ENCODE results near the gene CFAP45. TPM values are rescaled to one million over a fixed set of nuclear protein-coding genes. Genes with fewer than 3 reads are reported as not detected.
A peak's percentile ranks its signal among the peaks of the same experiment; 100 is the strongest.

The CFAP45 gene
- total and polyA plus RNA-seq, 9 of the 15 experiments (the other 6 are each of a cell fraction or from before 2014, with no cell fraction given): 0.65 to 2.4 (median 1.5) TPM

GRCh38 chr1:159867664-159868026, 32.3 kb downstream of the CFAP45 start:
- Histone ChIP-seq H3K36me3 (ENCODE audit: control insufficient read depth, insufficient read depth, low read length) (no peaks in the 10 kb centered on the region), H3K9me1 (ENCODE audit: control insufficient read depth, insufficient read depth, low read length) (no peaks in the 10 kb centered on the region), H3K9ac (ENCODE audit: insufficient read depth in 1 of 2, low read depth in 2 of 2, low read length in 2 of 2) (peak overlapping the region in 1 of 2 experiments; percentile 26; a peak in 2 of 4 replicates), H3K79me2 (ENCODE audit: control insufficient read depth, insufficient read depth, low read length) (no peaks in the 10 kb centered on the region), H3K9me3 (replicated peaks; ENCODE audit: control insufficient read depth, insufficient read depth, low read depth, low read length) (no peaks in the 10 kb centered on the region), H2AFZ (ENCODE audit: low read depth, low read length) (no peak overlapping the region), H3K27ac (ENCODE audit: extremely low read depth, low read depth, low read length) (no peak overlapping the region), H3K27me3 (ENCODE audit: control insufficient read depth in 2 of 2, insufficient read depth in 2 of 2, low read length in 2 of 2) (peaks cover 2 to 23% of the 10 kb centered on the region in 2 experiments; a peak in 2 of 5 replicates), H3K4me1 (replicated peaks in 1 of 2; ENCODE audit: control insufficient read depth in 2 of 2, insufficient read depth in 2 of 2, low read length in 2 of 2) (peaks cover 13 to 15% of the 10 kb centered on the region in 2 experiments), H3K4me3 (no peak overlapping the region), H4K20me1 (replicated peaks; ENCODE audit: control insufficient read depth, insufficient read depth, low read length) (no peaks in the 10 kb centered on the region), H3K4me2 (ENCODE audit: insufficient read depth, low read length) (no peak overlapping the region)
- 31% methylated on average over 9 of the region's 9 CpGs for WGBS (ENCODE audit: insufficient coverage, low coverage, missing lambda C conversion rate)
- BruUV-seq (replicated peaks): no TSS peak
- POLR2A ChIA-PET: interaction anchor here (0.6 to 2.8 kb wide), 3 partner anchors 10 to 244 kb away, joined by 3 to 21 read pairs (median 4); no protein-coding TSS in a partner anchor
- intact Hi-C loops (cut with micrococcal nuclease): no loop called here
- FAIRE-seq: no peak
- CTCF ChIA-PET (ENCODE audit: low intra/inter-chr PET ratio): no interaction called here
- ATAC-seq: no peak
- no peak for DNase-seq (ENCODE audit: extremely low read depth in 1 of 4, low spot score in 3 of 4)
- in situ Hi-C loops (cut with MboI): no loop called here
- TF ChIP-seq, protein P1, sequence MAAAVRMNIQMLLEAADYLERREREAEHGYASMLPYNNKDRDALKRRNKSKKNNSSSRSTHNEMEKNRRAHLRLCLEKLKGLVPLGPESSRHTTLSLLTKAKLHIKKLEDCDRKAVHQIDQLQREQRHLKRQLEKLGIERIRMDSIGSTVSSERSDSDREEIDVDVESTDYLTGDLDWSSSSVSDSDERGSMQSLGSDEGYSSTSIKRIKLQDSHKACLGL (CRISPR knock-in tag; IDR thresholded peaks at IDR 0.05; ENCODE audit: borderline replicate concordance, poor library complexity, severe bottlenecking): no peak
- TF ChIP-seq PRMT5 (CRISPR knock-in tag; IDR thresholded peaks at IDR 0.05) (no peak), ZFP30 (CRISPR knock-in tag; IDR thresholded peaks at IDR 0.05; ENCODE audit: borderline replicate concordance) (no peak), U2AF1 (optimal IDR thresholded peaks at IDR 0.05; ENCODE audit: low read depth, low read length) (no peak), ZNF75A (CRISPR knock-in tag; IDR thresholded peaks at IDR 0.05) (no peak), SPI1 (IDR thresholded peaks at IDR 0.05; ENCODE audit: borderline replicate concordance, low read depth, low read length) (no peak), ATF1 (CRISPR knock-in tag; IDR thresholded peaks at IDR 0.05) (no peak), ATF1 (tag; IDR thresholded peaks at IDR 0.05) (no peak), ATF2 (CRISPR knock-in tag; IDR thresholded peaks at IDR 0.05) (no peak), GTF2A2 (tag; IDR thresholded peaks at IDR 0.05) (no peak), KLF16 (IDR thresholded peaks at IDR 0.05) (no peak)

Measured in K562 (cell line).